Islet precursor cell (in vitro differentiated cells): Measurements from ENCODE around the gene LGSN.
"Not testable (repeated sequence)": the region's sequence is repeated elsewhere in the genome, so short reads cannot be mapped to it uniquely, and the experiment has no call there.

Experiments used
- DNase-seq: peaks from one replicate; pipeline ENCODE4 v3.0.0-alpha.2; 2018

LGSN gene

GRCh38 chr6:63319939-63320338 lies at the start of gene LGSN:
Gene LGSN, minus strand, starts transcription at chr6:63319983. Its CDS starts 40 bp downstream, at chr6:63319943.
- DNase-seq, result no peak

DNA sequence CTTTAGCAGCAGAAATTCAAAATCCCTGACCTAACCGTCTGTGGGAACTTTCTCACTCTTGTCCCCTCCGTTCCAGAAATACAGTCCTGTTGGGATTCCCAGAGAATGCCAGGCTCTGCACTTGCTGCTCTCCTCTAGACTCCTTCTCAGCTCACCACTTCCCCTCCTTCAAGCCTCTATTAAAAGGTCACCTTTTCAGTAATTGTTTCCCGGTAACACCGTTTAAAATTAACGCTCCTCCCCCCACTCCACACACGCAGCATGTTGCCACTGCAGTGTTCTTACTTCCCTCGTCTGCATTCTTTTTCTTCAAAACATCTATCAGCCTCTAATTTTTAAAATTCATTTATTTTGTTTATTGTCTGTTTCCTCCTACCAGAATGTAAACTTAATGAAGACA lies 48.6 kb upstream of the LGSN start:
- no peak for DNase-seq

GRCh38 chr6:63362500-63363120 lies 42.8 kb upstream of the LGSN start:
- not testable (repeated sequence) for DNase-seq

DNA sequence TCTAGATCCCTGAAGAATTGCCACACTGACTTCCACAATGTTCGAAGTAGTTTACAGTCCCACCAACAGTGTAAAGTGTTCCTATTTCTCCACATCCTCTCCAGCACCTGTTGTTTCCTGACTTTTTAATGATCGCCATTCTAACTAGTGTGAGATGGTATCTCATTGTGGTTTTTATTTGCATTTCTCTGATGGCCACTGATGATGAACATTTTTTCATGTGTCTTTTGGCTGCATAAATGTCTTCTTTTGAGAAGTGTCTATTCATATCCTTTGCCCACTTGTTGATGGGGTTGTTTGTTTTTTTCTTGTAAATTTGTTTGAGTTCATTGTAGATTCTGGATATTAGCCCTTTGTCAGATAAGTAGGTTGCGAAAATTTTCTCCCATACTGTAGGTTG lies 37.6 kb upstream of the LGSN start:
- not testable (repeated sequence) for DNase-seq

- DNase-seq, result no peak
Observed at GRCh38 chr6:63355632-63356031, 35.8 kb upstream of the LGSN start.

DNA sequence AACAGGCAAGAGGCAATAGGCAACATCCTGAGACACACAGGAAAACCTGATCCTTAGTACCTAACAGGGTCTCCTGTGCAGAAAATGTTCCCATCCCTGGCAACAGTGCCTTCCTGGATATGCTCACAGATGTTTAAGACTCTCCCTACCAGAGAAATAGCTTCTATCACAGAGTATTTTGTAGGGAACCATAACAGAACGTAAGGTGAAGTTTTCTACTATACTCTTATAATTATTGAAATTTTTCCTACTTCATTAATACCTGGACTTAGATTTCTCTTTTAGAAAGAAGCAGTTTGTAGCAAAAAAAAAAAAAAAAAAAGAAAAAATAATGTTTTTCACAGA lies 33.5 kb upstream of the LGSN start:
- DNase-seq, result no peak

DNA sequence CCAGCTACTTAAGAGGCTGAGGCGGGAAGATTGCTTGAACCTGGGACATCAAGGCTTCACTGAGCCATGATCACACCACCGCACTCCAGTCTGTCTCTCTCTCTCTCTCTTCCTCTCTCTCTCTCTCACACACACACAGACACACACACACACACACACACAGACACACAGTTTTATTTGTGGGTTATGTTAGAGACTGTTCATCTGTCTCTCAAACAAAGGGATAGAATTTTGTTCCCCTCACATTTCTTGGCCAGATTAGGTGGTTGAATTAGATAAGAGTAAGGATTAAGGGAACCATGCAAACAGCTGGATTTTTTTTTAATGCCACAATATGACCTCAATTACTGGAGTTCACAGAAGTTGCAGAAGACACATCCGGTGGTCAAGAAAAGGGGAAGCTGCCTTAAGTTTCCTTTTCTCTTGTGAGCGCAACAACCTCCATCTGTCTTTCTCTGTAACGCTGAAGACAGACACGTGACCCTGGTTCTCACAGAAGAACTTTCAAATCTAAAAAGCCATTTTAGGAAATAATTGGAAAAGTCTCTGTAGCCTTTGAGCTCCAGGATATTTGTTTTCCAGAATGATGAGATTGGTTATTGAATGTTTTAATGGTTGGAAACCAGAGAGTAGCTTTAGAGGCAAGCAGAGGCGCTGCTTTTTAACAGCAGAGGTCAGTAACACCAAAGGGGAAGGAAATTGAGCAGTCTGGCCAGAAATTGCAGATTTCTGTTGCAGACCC lies 32.9 kb upstream of the LGSN start:
- DNase-seq, result peak; percentile 60

GRCh38 chr6:63352069-63352543 lies 32.3 kb upstream of the LGSN start:
- no peak for DNase-seq

- DNase-seq, result no peak
Observed at GRCh38 chr6:63349401-63349800, 29.6 kb upstream of the LGSN start.

DNA sequence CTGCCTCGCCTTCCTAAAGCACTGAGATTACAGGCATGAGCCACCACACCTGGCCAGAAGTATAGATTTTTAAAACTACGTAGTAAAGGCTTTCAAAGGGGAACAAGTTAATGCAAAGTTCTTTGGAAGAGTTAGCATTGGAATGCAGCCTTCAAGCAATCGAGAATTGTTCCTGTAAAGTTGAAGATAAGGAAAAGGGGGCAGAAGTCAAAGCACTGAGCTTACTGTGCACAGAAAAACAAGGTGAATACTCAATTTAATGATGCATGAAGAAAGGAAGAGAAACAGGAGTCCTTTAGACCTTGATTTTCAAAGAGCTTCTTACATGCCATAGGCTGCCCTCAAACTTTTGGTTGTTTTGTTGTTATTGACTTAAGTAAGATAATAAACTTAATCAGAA lies 29.1 kb upstream of the LGSN start:
- DNase-seq, result no peak

DNA sequence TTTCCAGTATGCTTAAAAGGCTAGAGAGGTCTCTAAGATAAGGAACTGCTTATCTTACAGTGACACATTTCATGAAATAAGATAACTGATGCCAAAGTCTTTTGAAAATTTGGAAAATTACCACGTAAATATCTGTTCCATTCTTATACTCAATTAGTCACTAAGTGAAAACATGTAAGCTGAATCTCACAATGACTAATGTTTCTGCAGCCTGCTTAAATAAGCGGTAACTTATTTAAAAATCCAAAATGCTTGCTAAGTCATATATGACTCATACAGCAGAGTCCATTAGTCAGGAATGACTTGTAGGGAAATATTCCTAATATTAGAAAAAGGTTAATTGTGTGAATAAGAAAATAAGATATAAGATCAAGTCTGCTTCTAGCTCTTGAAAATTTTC lies 27.8 kb upstream of the LGSN start:
- DNase-seq, result no peak

GRCh38 chr6:63346217-63346835 lies 26.5 kb upstream of the LGSN start:
- DNase-seq, result no peak

DNA sequence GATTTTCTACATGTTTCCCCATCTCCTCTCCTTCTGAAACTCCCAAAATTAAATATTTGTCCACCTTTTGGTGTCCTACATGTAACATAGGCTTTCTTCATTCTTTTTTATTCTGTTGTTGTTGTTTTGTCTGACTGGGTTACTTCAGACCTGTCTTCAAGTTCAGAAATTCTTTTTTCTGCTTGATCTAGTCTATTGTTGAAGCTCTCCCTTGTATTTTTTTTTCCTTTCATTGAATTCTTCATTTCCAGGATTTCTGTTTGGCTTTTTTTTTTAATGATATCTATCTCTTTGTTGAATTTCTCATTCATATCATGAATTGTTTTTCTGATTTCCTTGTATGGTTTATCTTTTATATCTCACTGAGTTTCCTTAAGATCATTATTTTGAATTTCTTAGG lies 20.6 kb upstream of the LGSN start:
- DNase-seq, result no peak

- not testable (repeated sequence) for DNase-seq
Observed at GRCh38 chr6:63334652-63335051, 14.9 kb upstream of the LGSN start.

GRCh38 chr6:63333440-63333839 lies 13.7 kb upstream of the LGSN start:
- no peak for DNase-seq

DNA sequence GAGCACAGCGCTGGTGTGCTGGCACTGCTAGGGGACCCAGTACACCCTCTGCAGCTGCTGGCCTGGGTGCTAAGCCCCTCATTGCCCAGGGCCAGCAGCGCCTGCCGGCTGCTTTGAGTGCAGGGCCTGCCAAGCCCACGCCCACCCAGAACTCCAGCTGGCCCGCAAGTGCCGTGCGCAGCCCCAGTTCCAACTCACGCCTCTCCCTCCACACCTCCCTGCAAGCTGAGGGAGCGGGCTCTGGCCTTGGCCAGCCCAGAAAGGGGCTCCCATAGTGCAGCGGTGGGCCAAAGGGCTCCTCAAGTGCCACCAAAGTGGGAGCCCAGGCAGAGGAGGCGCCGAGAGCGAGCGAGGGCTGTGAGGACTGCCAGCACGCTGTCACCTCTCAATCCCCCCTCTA lies 6.8 kb upstream of the LGSN start:
- DNase-seq, result not testable (repeated sequence)

DNA sequence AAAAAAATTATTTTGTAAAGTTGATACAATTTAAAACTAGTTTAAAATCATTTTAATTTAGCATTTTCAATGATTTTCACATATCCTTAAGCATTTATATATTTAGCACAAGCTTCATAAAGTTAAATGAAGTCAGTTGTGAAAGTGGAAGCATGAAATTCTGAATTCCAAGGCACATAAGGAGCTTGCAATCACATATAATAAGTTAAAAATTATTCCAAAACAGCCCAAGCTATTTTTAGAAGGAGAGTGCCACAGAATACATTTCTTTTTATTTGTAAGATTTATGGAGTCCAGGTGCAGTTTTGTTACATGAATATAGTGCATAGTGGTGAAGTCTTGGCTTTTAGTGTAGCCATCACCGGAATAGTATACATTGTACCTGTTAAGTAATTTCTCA lies 3.2 kb upstream of the LGSN start:
- DNase-seq, result no peak

DNA sequence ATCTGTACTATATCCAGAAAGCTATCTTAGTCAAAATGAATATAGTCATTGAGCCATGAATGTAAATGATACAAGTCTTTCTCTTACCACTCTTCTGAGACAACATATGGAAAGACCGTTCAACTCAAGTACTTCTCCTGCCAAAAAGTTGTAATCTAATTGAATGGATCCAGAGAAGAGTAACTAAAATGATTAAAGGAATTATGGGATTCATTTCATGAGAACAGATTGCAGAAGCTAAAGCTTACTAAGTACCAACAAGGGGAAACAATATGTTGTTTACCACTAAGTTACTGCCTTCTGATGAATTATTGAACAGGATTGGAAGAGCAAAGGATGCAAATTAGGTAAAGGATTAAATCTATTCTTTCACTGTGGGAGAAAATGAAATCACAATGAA lies 2.0 kb upstream of the LGSN start:
- no peak for DNase-seq

DNA sequence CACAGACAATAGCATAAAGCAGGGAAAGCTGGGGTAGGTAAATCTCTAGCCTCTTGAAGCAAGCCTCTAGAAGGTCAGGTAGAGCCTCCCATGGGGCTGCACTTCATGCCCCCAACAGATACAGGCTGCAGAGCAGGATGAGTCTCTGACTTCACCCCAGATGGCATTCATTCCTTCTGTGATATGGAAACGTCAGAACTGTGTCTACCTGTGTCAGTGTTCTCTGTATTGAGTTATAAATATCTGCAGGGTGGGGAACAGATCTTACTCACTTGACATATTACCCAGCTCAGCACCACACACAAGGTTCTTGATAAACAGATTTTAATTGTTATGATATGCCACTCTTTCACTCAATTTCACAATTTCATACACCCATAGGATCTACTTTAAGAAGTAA lies 2.1 kb downstream of the LGSN start:
- no peak for DNase-seq

DNA sequence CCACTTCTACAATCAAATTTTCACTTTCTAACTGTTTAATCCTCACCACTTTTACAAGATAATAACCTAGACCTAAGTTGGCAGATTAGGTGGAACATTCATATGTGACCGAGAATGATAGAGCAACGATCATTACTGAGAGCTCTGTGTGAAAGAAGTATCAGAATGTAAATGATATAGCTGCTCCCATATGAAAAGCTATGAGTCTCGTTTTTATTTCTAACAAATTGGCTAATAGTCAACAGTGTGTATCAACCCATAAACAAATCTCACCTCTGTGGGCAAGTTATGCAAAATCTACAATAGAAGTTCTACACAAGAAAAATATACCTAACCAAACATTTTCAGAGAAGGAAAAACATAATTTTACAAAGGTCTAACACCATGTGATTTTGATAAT lies 3.7 kb downstream of the LGSN start:
- DNase-seq, result no peak

- DNase-seq, result no peak
Observed at GRCh38 chr6:63313111-63313510, 6.7 kb downstream of the LGSN start.

- no peak for DNase-seq
Observed at GRCh38 chr6:63307581-63308246, 12.1 kb downstream of the LGSN start.

- DNase-seq, result no peak
Observed at GRCh38 chr6:63306420-63306819, 13.4 kb downstream of the LGSN start.

DNA sequence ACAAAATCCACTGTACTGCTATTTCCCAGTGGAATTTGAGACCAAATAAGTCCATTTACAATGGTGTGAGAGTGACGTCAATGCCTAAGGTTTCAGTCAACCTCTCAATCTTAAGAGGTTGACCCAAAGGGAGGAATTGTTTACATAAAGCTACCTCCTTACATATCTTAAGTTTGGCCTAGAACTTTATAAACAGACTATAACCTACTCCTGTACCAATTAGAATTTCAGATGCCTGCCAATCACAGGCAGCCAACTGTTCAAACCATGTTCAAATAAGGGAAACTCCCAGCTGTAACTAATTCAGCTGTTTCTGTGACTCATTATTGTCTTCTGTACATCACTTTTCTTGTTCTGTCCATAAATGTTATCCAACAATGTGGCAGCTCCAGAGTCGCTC lies 14.5 kb downstream of the LGSN start:
- no peak for DNase-seq
